AG04449 (cell line): ENCODE data around the gene BAIAP2.

Source experiments
- CTCF ChIA-PET: fragments of 350-600 bp; formaldehyde crosslinking; extraction: SDS; loops from one replicate; lab custom pipeline; 2021; ENCODE audit warnings: antibody characterized with exemption; lab: Yijun Ruan, JAX
- POLR2A ChIA-PET: fragments of 400-600, 350-600 bp; formaldehyde crosslinking; extraction: SDS; loops from one replicate; lab custom pipeline; 2020; ENCODE audit warnings: antibody characterized with exemption, inconsistent platforms; lab: Yijun Ruan, JAX
- DNase-seq: peaks from one replicate; pipeline ENCODE4 v3.0.0-alpha.2; 2010; ENCODE audit warnings: low read depth, low spot score
- H3K4me3 ChIP-seq: 2 replicates; pipeline ENCODE4 v1.5.1; 2011; ENCODE audit warnings: low read depth, mild to moderate bottlenecking, control low read depth, low read length
- CTCF ChIP-seq: IDR thresholded peaks from one replicate; pipeline ENCODE4 v1.5.1; 2011; ENCODE audit warnings: mild to moderate bottlenecking, moderate library complexity, low read length, control low read depth, inconsistent platforms; ENCODE audit not compliant: insufficient read depth; ENCODE audit errors: missing control alignments

The BAIAP2 gene

GRCh38 chr17:80996422-80997305, 38.3 kb upstream of the BAIAP2 start:
- POLR2A ChIA-PET = no interaction called here
- CTCF ChIA-PET = interaction anchor here (1.0 to 1.3 kb wide), 3 partner anchors 10 to 101 kb away, joined by 3 to 8 read pairs (median 4); no protein-coding TSS in a partner anchor
- TF ChIP-seq CTCF = no peak
- no peak overlapping the region for H3K4me3 ChIP-seq
- no peak for DNase-seq

GRCh38 chr17:80997424-80998117, 37.4 kb upstream of the BAIAP2 start:
- no peak for TF ChIP-seq CTCF
- CTCF ChIA-PET = interaction anchor here (1.0 to 1.3 kb wide), 3 partner anchors 9 to 100 kb away, joined by 3 to 8 read pairs (median 4); no protein-coding TSS in a partner anchor
- DNase-seq = no peak
- POLR2A ChIA-PET = no interaction called here
- no peak overlapping the region for H3K4me3 ChIP-seq

GRCh38 chr17:80998118-80998747, 36.7 kb upstream of the BAIAP2 start:
- no peak overlapping the region for H3K4me3 ChIP-seq
- ChIA-PET POLR2A (no interaction called here), CTCF (no interaction called here)
- no peak for DNase-seq
- no peak for TF ChIP-seq CTCF

GRCh38 chr17:80998748-80999535, 36.0 kb upstream of the BAIAP2 start:
- POLR2A ChIA-PET = no interaction called here
- no peak overlapping the region for H3K4me3 ChIP-seq
- TF ChIP-seq CTCF = no peak
- CTCF ChIA-PET = interaction anchor here (1.1 kb wide), 1 partner anchor 98 kb away, joined by 3 read pairs; no protein-coding TSS in a partner anchor
- DNase-seq = no peak

GRCh38 chr17:80999536-81000333, 35.2 kb upstream of the BAIAP2 start:
- ChIA-PET CTCF (interaction anchor here (1.1 kb wide), 1 partner anchor 98 kb away, joined by 3 read pairs; no protein-coding TSS in a partner anchor), POLR2A (no interaction called here)
- TF ChIP-seq CTCF = no peak
- no peak for DNase-seq
- no peak overlapping the region for H3K4me3 ChIP-seq
